Neuronal stem cell (in vitro differentiated cells): ENCODE measurements around the gene OR51V1.

Source experiments
- DNase-seq: peaks from one replicate; pipeline ENCODE4 v3.0.0-alpha.2; 2013; ENCODE audit warnings: low spot score
- H2AFZ ChIP-seq: one replicate; pipeline ENCODE4 v1.6.1; 2013; ENCODE audit warnings: mild to moderate bottlenecking, low read length, inconsistent platforms
- H2AK5ac ChIP-seq: 2 replicates; pipeline ENCODE4 v1.6.1; 2013; ENCODE audit warnings: low read depth, mild to moderate bottlenecking, inconsistent platforms, low read length, moderate library complexity, mixed read lengths
- H2BK120ac ChIP-seq: 2 replicates; pipeline ENCODE4 v1.6.1; 2013; ENCODE audit warnings: low read depth, mild to moderate bottlenecking, inconsistent platforms, low read length, moderate library complexity, mixed read lengths
- H2BK12ac ChIP-seq: one replicate; pipeline ENCODE4 v1.6.1; 2013; ENCODE audit warnings: low read length, inconsistent platforms
- H2BK15ac ChIP-seq: 2 replicates; pipeline ENCODE4 v1.6.1; 2013; ENCODE audit warnings: mild to moderate bottlenecking, low read length, inconsistent platforms, mixed read lengths
- H2BK5ac ChIP-seq: one replicate; pipeline ENCODE4 v1.6.1; 2013; ENCODE audit warnings: inconsistent platforms, mild to moderate bottlenecking, low read length, moderate library complexity
- H3K14ac ChIP-seq: one replicate; pipeline ENCODE4 v1.6.1; 2013; ENCODE audit warnings: low read length, inconsistent platforms
- H3K18ac ChIP-seq: 2 replicates; pipeline ENCODE4 v1.6.1; 2013; ENCODE audit warnings: low read length, inconsistent platforms
- H3K23ac ChIP-seq: 2 replicates; pipeline ENCODE4 v1.6.1; 2013; ENCODE audit warnings: low read depth, mild to moderate bottlenecking, mixed read lengths, low read length, inconsistent platforms; ENCODE audit not compliant: poor library complexity
- H3K27ac ChIP-seq: replicated peaks from 3 replicates; pipeline ENCODE4 v1.5.1; 2013; ENCODE audit warnings: low read length, inconsistent platforms
- H3K27me3 ChIP-seq, 3 experiments: 2 replicates each; pipeline ENCODE4 v1.6.1; 2013; ENCODE audit warnings: low read length in 3 of 3, mild to moderate bottlenecking in 2 of 3, inconsistent platforms in 1 of 3, low read depth in 1 of 3, mixed read lengths in 1 of 3, moderate library complexity in 1 of 3; ENCODE audit not compliant: control insufficient read depth in 3 of 3, insufficient read depth in 3 of 3
- H3K36me3 ChIP-seq, 2 donors: replicated peaks in 1 of 2; 2 replicates each; pipeline ENCODE4 v1.6.1; 2013; ENCODE audit warnings: low read length in 2 of 2; ENCODE audit not compliant: control insufficient read depth in 2 of 2, insufficient read depth in 2 of 2
- H3K4ac ChIP-seq: 2 replicates; pipeline ENCODE4 v1.6.1; 2013; ENCODE audit warnings: inconsistent platforms, mild to moderate bottlenecking, low read length, moderate library complexity
- H3K4me1 ChIP-seq, 2 donors: 1 replicate in 1 of 2; 2 replicates in 1 of 2; pipeline ENCODE4 v1.6.1; 2013; ENCODE audit warnings: low read length in 2 of 2, low read depth in 1 of 2; ENCODE audit not compliant: control insufficient read depth in 2 of 2, insufficient read depth in 1 of 2
- H3K4me2 ChIP-seq: one replicate; pipeline ENCODE4 v1.6.1; 2013; ENCODE audit warnings: mild to moderate bottlenecking, low read length, inconsistent platforms; ENCODE audit not compliant: insufficient read depth, poor library complexity, severe bottlenecking
- H3K4me3 ChIP-seq, 2 donors: 2 replicates each; pipeline ENCODE4 v1.5.1; 2013; ENCODE audit warnings: low read length in 2 of 2, mild to moderate bottlenecking in 2 of 2, inconsistent platforms in 1 of 2, moderate library complexity in 1 of 2
- H3K79me1 ChIP-seq: one replicate; pipeline ENCODE4 v1.6.1; 2013; ENCODE audit warnings: low read depth, mild to moderate bottlenecking, inconsistent platforms, low read length, moderate library complexity
- H3K9ac ChIP-seq: one replicate; pipeline ENCODE4 v1.6.1; 2013; ENCODE audit warnings: mild to moderate bottlenecking, low read depth, low read length, inconsistent platforms; ENCODE audit not compliant: poor library complexity
- H3K9me3 ChIP-seq, 2 donors: replicated peaks in 1 of 2; 2 replicates each; pipeline versions ENCODE3 to v1.6.1; 2013; ENCODE audit warnings: low read length in 2 of 2, mild to moderate bottlenecking in 2 of 2, inconsistent platforms in 1 of 2, low read depth in 1 of 2, mixed read lengths in 1 of 2, moderate library complexity in 1 of 2; ENCODE audit not compliant: control insufficient read depth in 2 of 2, insufficient read depth in 1 of 2
- H4K8ac ChIP-seq: one replicate; pipeline ENCODE4 v1.6.1; 2013; ENCODE audit warnings: low read depth, mild to moderate bottlenecking, inconsistent platforms, low read length, moderate library complexity
- H4K91ac ChIP-seq: one replicate; pipeline ENCODE4 v1.6.1; 2013; ENCODE audit warnings: low read length, low read depth, mild to moderate bottlenecking, inconsistent platforms; ENCODE audit not compliant: poor library complexity
- WGBS, 2 donors: extraction: QIAGEN DNeasy Blood & Tissue Kit; methylation state at CpG; one replicate each; pipeline ENCODE4 v1.1.7; 2013; ENCODE audit warnings: missing lambda C conversion rate in 2 of 2, mixed read lengths in 1 of 2; ENCODE audit not compliant: insufficient read length in 2 of 2, insufficient replicate concordance in 1 of 2; ENCODE audit errors: extremely low coverage in 2 of 2; 5-methylcytosine and 5-hydroxymethylcytosine counted together

OR51V1 gene

DNA sequence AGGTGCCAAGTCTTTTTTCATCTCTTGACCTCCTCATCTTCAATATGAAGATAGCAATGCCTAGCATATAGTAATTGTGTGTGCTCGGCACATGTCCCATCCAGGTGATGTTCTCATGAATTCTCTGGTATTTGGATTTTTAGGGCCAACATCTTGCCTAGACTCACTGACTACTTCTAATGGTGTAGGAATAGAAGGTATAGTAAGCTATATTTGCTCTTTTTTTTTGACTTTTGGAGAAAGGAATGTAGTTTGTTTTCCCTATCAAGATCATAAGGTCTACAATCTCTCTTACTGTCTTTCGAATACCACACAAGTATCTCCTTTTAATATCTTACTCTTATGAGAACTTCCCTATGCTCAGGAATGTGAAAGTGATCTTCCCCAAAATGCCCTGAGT is 30.6 kb upstream of the OR51V1 start:
- WGBS, 2 donors: no CpG with 5 or more reads among the region's 2 CpGs

DNA sequence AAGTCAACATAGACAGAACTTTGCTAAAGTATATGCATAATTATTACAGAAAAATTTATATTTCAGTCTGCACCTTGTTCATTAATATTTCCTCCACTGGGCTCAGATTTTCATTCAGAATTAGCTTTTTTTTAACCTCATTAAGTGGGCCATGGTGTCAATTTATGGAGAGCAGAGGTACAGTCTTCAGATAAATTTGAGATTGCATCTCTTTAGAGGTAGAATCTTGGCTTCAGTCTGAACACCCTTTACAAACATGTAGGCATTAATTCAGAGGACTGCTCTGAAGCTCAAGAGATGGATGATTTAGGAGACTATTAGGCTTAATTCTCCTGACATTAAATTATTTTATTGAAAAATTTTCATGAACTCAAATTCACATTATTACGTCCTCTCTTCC is 29.8 kb upstream of the OR51V1 start:
- Histone ChIP-seq H3K27ac (no peak overlapping the region), H3K36me3 (no peaks in the 10 kb centered on the region), H2BK120ac (no peak overlapping the region), H3K4ac (no peak overlapping the region), H3K9me3 (no peaks in the 10 kb centered on the region), H4K91ac (no peak overlapping the region), H3K79me1 (no peaks in the 10 kb centered on the region), H2AFZ (no peak overlapping the region), H3K18ac (no peak overlapping the region), H3K4me3 (no peak overlapping the region), H2BK12ac (no peak overlapping the region), H2AK5ac (no peak overlapping the region), H4K8ac (no peak overlapping the region), H2BK15ac (no peak overlapping the region), H3K4me2 (no peak overlapping the region), H3K9ac (no peak overlapping the region), H2BK5ac (no peak overlapping the region), H3K14ac (no peak overlapping the region), H3K4me1 (peaks cover 0 to 3% of the 10 kb centered on the region in 2 donors), H3K27me3 (no peaks in the 10 kb centered on the region), H3K23ac (no peak overlapping the region)
- 100% methylated on average over 1 of the region's 1 CpG; no CpG with 5 or more reads in 1 of the 2 donors for WGBS, 2 donors
- no peak for DNase-seq

More for the DNA sequence above, 30.6 kb upstream of the OR51V1 start:
- no peak overlapping the region for H3K4me3 ChIP-seq
- H2AK5ac ChIP-seq: no peak overlapping the region
- H4K8ac ChIP-seq: no peak overlapping the region
- H3K23ac ChIP-seq: no peak overlapping the region
- no peaks in the 10 kb centered on the region for H3K79me1 ChIP-seq
- H3K18ac ChIP-seq: no peak overlapping the region
- no peak overlapping the region for H2AFZ ChIP-seq
- DNase-seq: no peak
- no peak overlapping the region for H3K4me2 ChIP-seq
- H3K4ac ChIP-seq: no peak overlapping the region
- no peak overlapping the region for H4K91ac ChIP-seq
- H2BK12ac ChIP-seq: no peak overlapping the region
- no peaks in the 10 kb centered on the region for H3K36me3 ChIP-seq
- H3K14ac ChIP-seq: no peak overlapping the region
- H3K9me3 ChIP-seq: no peaks in the 10 kb centered on the region
- H3K4me1 ChIP-seq: peaks cover 0 to 3% of the 10 kb centered on the region in 2 donors
- H3K27ac ChIP-seq: no peak overlapping the region
- no peak overlapping the region for H3K9ac ChIP-seq
- H2BK120ac ChIP-seq: no peak overlapping the region
- H2BK15ac ChIP-seq: no peak overlapping the region
- no peak overlapping the region for H2BK5ac ChIP-seq
- no peaks in the 10 kb centered on the region for H3K27me3 ChIP-seq

DNA sequence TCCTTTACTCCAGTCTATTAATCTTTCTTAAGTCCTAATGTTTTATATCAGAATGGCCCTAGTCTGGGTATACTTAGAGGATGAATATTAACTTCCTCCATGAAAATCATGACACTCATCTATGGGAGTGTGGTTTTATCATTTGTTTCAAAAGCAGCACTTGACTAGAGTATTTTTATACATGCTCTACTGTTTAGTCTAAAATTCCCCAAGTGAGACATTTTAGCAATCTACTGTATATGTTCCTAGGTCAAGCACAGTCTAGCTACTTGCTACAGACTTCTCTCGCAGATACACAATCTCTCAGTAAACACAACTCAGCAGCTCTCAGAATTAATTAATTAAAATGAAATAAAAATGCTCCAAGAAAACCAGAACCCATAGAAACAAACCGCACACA is 29.3 kb upstream of the OR51V1 start:
- H3K4me2 ChIP-seq: no peak overlapping the region
- no peaks in the 10 kb centered on the region for H3K36me3 ChIP-seq
- H3K9me3 ChIP-seq: no peaks in the 10 kb centered on the region
- no peak overlapping the region for H3K4me3 ChIP-seq
- no peaks in the 10 kb centered on the region for H3K27me3 ChIP-seq
- no peak overlapping the region for H2AK5ac ChIP-seq
- H3K27ac ChIP-seq: no peak overlapping the region
- no peak for DNase-seq
- H3K14ac ChIP-seq: no peak overlapping the region
- no peak overlapping the region for H2BK15ac ChIP-seq
- H4K8ac ChIP-seq: no peak overlapping the region
- no peak overlapping the region for H2AFZ ChIP-seq
- no peak overlapping the region for H2BK120ac ChIP-seq
- H2BK12ac ChIP-seq: no peak overlapping the region
- H3K4me1 ChIP-seq: peaks cover 0 to 3% of the 10 kb centered on the region in 2 donors
- H3K4ac ChIP-seq: no peak overlapping the region
- no peaks in the 10 kb centered on the region for H3K79me1 ChIP-seq
- H3K23ac ChIP-seq: no peak overlapping the region
- no peak overlapping the region for H2BK5ac ChIP-seq
- WGBS, 2 donors: no CpG with 5 or more reads among the region's 2 CpGs
- H3K9ac ChIP-seq: no peak overlapping the region
- H3K18ac ChIP-seq: no peak overlapping the region
- H4K91ac ChIP-seq: no peak overlapping the region

DNA sequence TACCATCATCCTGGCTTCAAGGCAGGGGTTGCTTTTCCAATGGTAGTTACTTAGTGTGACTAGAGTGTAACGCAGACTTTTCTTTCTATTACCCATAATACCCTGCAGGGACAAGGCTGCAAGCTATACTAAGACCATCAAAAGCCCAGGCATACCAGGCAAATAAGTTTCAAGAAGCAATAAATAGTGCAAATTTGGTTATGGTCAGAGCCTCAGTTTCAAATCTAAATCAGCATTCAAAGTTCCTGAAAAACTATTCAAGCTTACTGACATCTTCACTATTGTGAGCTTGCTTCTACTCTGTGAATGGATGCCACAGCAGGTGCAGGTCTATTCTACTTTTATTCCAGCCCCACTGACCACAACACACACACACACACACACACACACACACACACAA is 28.9 kb upstream of the OR51V1 start:
- Histone ChIP-seq H3K27ac (no peak overlapping the region), H3K18ac (no peak overlapping the region), H3K9me3 (no peaks in the 10 kb centered on the region), H3K14ac (no peak overlapping the region), H2BK12ac (no peak overlapping the region), H3K27me3 (no peaks in the 10 kb centered on the region), H2AFZ (no peak overlapping the region), H3K9ac (no peak overlapping the region), H3K4me2 (no peak overlapping the region), H3K23ac (no peak overlapping the region), H2BK120ac (no peak overlapping the region), H3K4me1 (peaks cover 0 to 3% of the 10 kb centered on the region in 2 donors), H2AK5ac (no peak overlapping the region), H3K79me1 (no peaks in the 10 kb centered on the region), H3K36me3 (no peaks in the 10 kb centered on the region), H3K4ac (no peak overlapping the region), H2BK15ac (no peak overlapping the region), H4K8ac (no peak overlapping the region), H2BK5ac (no peak overlapping the region), H3K4me3 (no peak overlapping the region), H4K91ac (no peak overlapping the region)
- DNase-seq: no peak
- no CpG with 5 or more reads among the region's 1 CpG for WGBS, 2 donors
